ENCODE data around the gene PUS10.
"Not testable (repeated sequence)": the region's sequence is repeated elsewhere in the genome, so short reads cannot be mapped to it uniquely, and the experiment has no call there.

PUS10 gene

GRCh38 chr2:61045226-61045625, 27.2 kb upstream of the PUS10 start:
- DNase-seq (ENCODE audit: low spot score): no peak
- TF ChIP-seq CTCF (IDR thresholded peaks at IDR 0.05; ENCODE audit: extremely low read depth, missing control alignments): no peak

- no peak for TF ChIP-seq CTCF (IDR thresholded peaks at IDR 0.05; ENCODE audit: extremely low read depth, missing control alignments)
- no peak for DNase-seq (ENCODE audit: low spot score)
These were observed 26.6 kb upstream of the PUS10 start for GRCh38 chr2:61044636-61045035.

GRCh38 chr2:61042807-61043206, 24.8 kb upstream of the PUS10 start:
- TF ChIP-seq CTCF (IDR thresholded peaks at IDR 0.05; ENCODE audit: extremely low read depth, missing control alignments): no peak
- no peak for DNase-seq (ENCODE audit: low spot score)

- not testable (repeated sequence) for DNase-seq (ENCODE audit: low spot score)
These were observed 18.6 kb upstream of the PUS10 start for GRCh38 chr2:61036643-61037042.

- DNase-seq (ENCODE audit: low spot score): not testable (repeated sequence)
These were observed 16.5 kb upstream of the PUS10 start for GRCh38 chr2:61034592-61034991.

GRCh38 chr2:61029533-61029932, 11.5 kb upstream of the PUS10 start:
- TF ChIP-seq CTCF (IDR thresholded peaks at IDR 0.05; ENCODE audit: extremely low read depth, missing control alignments): no peak
- no peak for DNase-seq (ENCODE audit: low spot score)

- no peak for DNase-seq (ENCODE audit: low spot score)
- no peak for TF ChIP-seq CTCF (IDR thresholded peaks at IDR 0.05; ENCODE audit: extremely low read depth, missing control alignments)
These were observed 5.6 kb upstream of the PUS10 start for GRCh38 chr2:61023670-61024069.

- no peak for DNase-seq (ENCODE audit: low spot score)
- no peak for TF ChIP-seq CTCF (IDR thresholded peaks at IDR 0.05; ENCODE audit: extremely low read depth, missing control alignments)
These were observed 3.2 kb upstream of the PUS10 start for GRCh38 chr2:61021228-61021660.

- TF ChIP-seq CTCF (IDR thresholded peaks at IDR 0.05; ENCODE audit: extremely low read depth, missing control alignments): no peak
- no peak for DNase-seq (ENCODE audit: low spot score)
These were observed 743 bp upstream of the PUS10 start for GRCh38 chr2:61018798-61019197.
